Naive thymus-derived CD4-positive, alpha-beta T cell (primary cell): Measurements from ENCODE around the gene HPRT1. TPM values are rescaled to one million over a fixed set of nuclear protein-coding genes. Genes with fewer than 3 reads are reported as not detected.

ENCODE experiments used
- ATAC-seq: fragments of 150-1000 bp; cut with Tn5 transposase; 2 replicates; pipeline ENCODE4 v1.10.0; 2021; ENCODE audit warnings: mild to moderate bottlenecking, moderate library complexity
- CTCF ChIA-PET: fragments of 350-600 bp; sonication (Branson Sonifier 250); formaldehyde crosslinking; loops from one replicate; lab custom pipeline; 2021; ENCODE audit warnings: antibody characterized with exemption; lab: Charles Lee
- POLR2A ChIA-PET: fragments of 350-600 bp; sonication (Branson Sonifier 250); formaldehyde crosslinking; loops from one replicate; lab custom pipeline; 2021; ENCODE audit warnings: antibody characterized with exemption, inconsistent platforms; lab: Charles Lee
- DNase-seq, 9 donors: peaks; one replicate each; pipeline versions ENCODE4 v3.0.0 to v3.0.0-alpha.2; 2020 to 2022; ENCODE audit warnings: mixed read lengths in 1 of 9
- H3K27ac ChIP-seq: one replicate; pipeline ENCODE4 v1.7.0; 2013; ENCODE audit warnings: mild to moderate bottlenecking, low read depth, low read length, moderate library complexity
- H3K27me3 ChIP-seq, 2 donors: one replicate each; pipeline ENCODE4 v1.7.0; 2013; ENCODE audit warnings: low read length in 2 of 2, mild to moderate bottlenecking in 2 of 2, moderate library complexity in 2 of 2; ENCODE audit not compliant: control insufficient read depth in 2 of 2, insufficient read depth in 2 of 2
- H3K36me3 ChIP-seq, 3 experiments: 1 replicate in 2 of 3; 2 replicates in 1 of 3; pipeline ENCODE4 v1.7.0; 2013; ENCODE audit warnings: low read length in 3 of 3, mild to moderate bottlenecking in 3 of 3, moderate library complexity in 1 of 3; ENCODE audit not compliant: insufficient read depth in 3 of 3, control insufficient read depth in 2 of 3
- H3K4me1 ChIP-seq, 2 donors: one replicate each; pipeline ENCODE4 v1.7.0; 2013; ENCODE audit warnings: low read length in 2 of 2, mild to moderate bottlenecking in 2 of 2, moderate library complexity in 1 of 2; ENCODE audit not compliant: control insufficient read depth in 2 of 2, insufficient read depth in 2 of 2
- H3K4me3 ChIP-seq: 2 replicates; pipeline ENCODE4 v1.7.0; 2013; ENCODE audit warnings: mild to moderate bottlenecking, low read length
- H3K9me3 ChIP-seq, 3 experiments: 1 replicate in 2 of 3; 2 replicates in 1 of 3; pipeline ENCODE4 v1.7.0; 2013; ENCODE audit warnings: low read length in 3 of 3; ENCODE audit not compliant: control insufficient read depth in 2 of 3
- H3K27ac Mint-ChIP-seq, 9 donors: one replicate each; pipeline ENCODE4 v1.8.0; 2020 to 2022; ENCODE audit warnings: mixed read lengths in 9 of 9, mild to moderate bottlenecking in 8 of 9, moderate library complexity in 5 of 9, inconsistent platforms in 2 of 9
- H3K27me3 Mint-ChIP-seq, 5 donors: one replicate each; pipeline ENCODE4 v1.8.0; 2021 to 2022; ENCODE audit warnings: mixed read lengths in 5 of 5, mild to moderate bottlenecking in 1 of 5
- H3K36me3 Mint-ChIP-seq, 5 donors: one replicate each; pipeline ENCODE4 v1.8.0; 2020 to 2022; ENCODE audit warnings: mixed read lengths in 5 of 5, mild to moderate bottlenecking in 3 of 5, inconsistent platforms in 1 of 5
- H3K4me1 Mint-ChIP-seq, 7 donors: one replicate each; pipeline ENCODE4 v1.8.0; 2020 to 2022; ENCODE audit warnings: mixed read lengths in 7 of 7, mild to moderate bottlenecking in 3 of 7, inconsistent platforms in 1 of 7
- H3K4me3 Mint-ChIP-seq, 10 donors: one replicate each; pipeline ENCODE4 v1.8.0; 2020 to 2022; ENCODE audit warnings: mild to moderate bottlenecking in 10 of 10, mixed read lengths in 10 of 10, moderate library complexity in 6 of 10, inconsistent platforms in 2 of 10
- H3K9me3 Mint-ChIP-seq, 11 donors: one replicate each; pipeline ENCODE4 v1.8.0; 2020 to 2022; ENCODE audit warnings: mixed read lengths in 11 of 11, mild to moderate bottlenecking in 4 of 11, inconsistent platforms in 1 of 11, moderate library complexity in 1 of 11
- intact Hi-C, 2 donors: fragments of 100-400 bp; cut with micrococcal nuclease; formaldehyde crosslinking; loops; one replicate each; pipeline ENCODE4 v1.15.1; 2023
- polyA plus RNA-seq, 2 donors: library from polyadenylated mRNA; unstranded; fragments of 300-500 nt; fragmentation: Illumina TruSeq; gene quantifications; one replicate each; pipeline ENCODE4 v1.2.3, GENCODE V29; 2021
- total RNA-seq, 6 experiments: library from RNA in 5 of 6; stranded (reverse) in 5 of 6; gene quantifications; 1 replicate in 5 of 6; 2 replicates in 1 of 6; pipeline ENCODE4 v1.2.3 and lab custom pipeline; 2021 to 2026

Gene HPRT1
- total and polyA plus RNA-seq, 7 experiments from 2014 or later = 13.6 to 89.8 (median 17.3) TPM

DNA sequence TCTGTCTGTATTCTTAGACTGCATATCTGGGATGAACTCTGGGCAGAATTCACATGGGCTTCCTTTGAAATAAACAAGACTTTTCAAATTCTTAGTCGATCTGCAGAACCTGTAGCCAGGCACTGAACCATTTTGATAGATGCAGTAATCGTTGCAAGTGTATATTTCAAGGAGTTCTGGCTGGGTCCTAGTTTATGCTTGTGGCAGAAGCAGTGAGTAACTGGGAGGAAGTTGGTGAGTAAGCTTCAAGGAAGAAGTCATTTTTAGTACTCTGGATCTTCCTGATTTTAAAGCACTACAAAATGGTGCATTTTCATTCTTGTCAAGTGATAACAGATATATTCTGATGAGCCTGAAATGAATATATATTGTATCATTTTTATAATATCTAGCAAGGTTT lies 9.5 kb downstream of the HPRT1 start:
- Histone ChIP-seq H3K4me3 (no peak overlapping the region), H3K36me3 (no peaks in the 10 kb centered on the region), H3K27me3 (no peaks in the 10 kb centered on the region), H3K9me3 (no peaks in the 10 kb centered on the region), H3K4me1 (no peaks in the 10 kb centered on the region), H3K27ac (no peak overlapping the region)
- H3K36me3 Mint-ChIP-seq = peaks cover 0 to 6% (median 0%) of the 10 kb centered on the region in 5 donors
- CTCF ChIA-PET = no interaction called here
- H3K4me3 Mint-ChIP-seq = no peak overlapping the region
- no peak overlapping the region for H3K27ac Mint-ChIP-seq
- no peaks in the 10 kb centered on the region for H3K27me3 Mint-ChIP-seq
- peak; percentile 40 for ATAC-seq
- POLR2A ChIA-PET = no interaction called here
- peaks cover 0 to 6% (median 0%) of the 10 kb centered on the region in 7 donors for H3K4me1 Mint-ChIP-seq
- intact Hi-C loops = loop anchor here in 1 of 2 donors (10.0 kb wide), 2 partner anchors 335 to 1515 kb away; partner anchors contain the start of gene SLC9A6
- no peaks in the 10 kb centered on the region for H3K9me3 Mint-ChIP-seq
- DNase-seq = no peak

DNA sequence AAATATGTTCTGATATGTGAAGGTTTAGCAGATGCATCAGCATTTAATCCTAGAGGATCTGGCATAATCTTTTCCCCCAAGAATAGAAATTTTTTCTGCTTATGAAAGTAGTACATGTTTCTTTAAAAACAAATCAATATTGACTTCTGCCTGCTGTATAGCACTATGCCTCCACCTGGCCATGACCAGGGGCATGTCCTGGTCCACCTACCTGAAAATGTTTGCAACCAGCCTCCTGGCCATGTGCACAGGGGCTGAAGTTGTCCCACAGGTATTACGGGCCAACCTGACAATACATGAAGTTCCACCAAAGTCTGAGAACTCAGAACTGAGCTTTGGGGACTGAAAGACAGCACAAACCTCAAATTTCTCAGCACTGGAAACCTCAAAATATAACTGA lies 10.0 kb downstream of the HPRT1 start:
- no peak for ATAC-seq
- Histone ChIP-seq H3K4me1 (no peaks in the 10 kb centered on the region), H3K27ac (no peak overlapping the region), H3K4me3 (no peak overlapping the region), H3K27me3 (no peaks in the 10 kb centered on the region), H3K9me3 (no peaks in the 10 kb centered on the region), H3K36me3 (no peaks in the 10 kb centered on the region)
- no peaks in the 10 kb centered on the region for H3K27me3 Mint-ChIP-seq
- no peak overlapping the region for H3K4me3 Mint-ChIP-seq
- ChIA-PET POLR2A (no interaction called here), CTCF (no interaction called here)
- no peak overlapping the region for H3K27ac Mint-ChIP-seq
- intact Hi-C loops = no loop called here
- H3K36me3 Mint-ChIP-seq = peaks cover 0 to 6% (median 0%) of the 10 kb centered on the region in 5 donors
- no peak for DNase-seq
- H3K9me3 Mint-ChIP-seq = no peaks in the 10 kb centered on the region
- H3K4me1 Mint-ChIP-seq = peaks cover 0 to 6% (median 0%) of the 10 kb centered on the region in 7 donors

DNA sequence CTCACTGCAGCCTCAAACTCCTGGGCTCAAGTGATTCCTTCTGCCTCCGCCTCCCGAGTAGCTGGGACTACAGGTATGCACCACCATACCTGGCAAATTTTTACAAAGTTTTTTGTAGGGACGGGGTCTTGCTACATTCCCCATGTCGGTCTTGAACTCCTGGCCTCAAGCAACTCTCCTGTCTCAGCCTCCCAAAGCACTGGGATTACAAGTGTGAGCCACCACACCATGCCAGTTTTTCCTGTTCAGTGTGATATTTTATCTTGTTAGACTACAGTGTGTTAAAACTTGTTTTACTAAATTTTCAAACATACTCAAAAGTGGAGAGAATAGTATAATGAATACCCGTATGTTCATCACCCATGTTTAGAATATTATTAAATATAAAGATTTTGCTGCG lies 12.1 kb downstream of the HPRT1 start:
- H3K27ac Mint-ChIP-seq = no peak overlapping the region
- intact Hi-C loops = no loop called here

DNA sequence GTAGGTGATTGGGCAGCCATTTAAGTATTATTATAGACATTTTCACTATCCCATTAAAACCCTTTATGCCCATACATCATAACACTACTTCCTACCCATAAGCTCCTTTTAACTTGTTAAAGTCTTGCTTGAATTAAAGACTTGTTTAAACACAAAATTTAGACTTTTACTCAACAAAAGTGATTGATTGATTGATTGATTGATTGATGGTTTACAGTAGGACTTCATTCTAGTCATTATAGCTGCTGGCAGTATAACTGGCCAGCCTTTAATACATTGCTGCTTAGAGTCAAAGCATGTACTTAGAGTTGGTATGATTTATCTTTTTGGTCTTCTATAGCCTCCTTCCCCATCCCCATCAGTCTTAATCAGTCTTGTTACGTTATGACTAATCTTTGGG lies 16.3 kb downstream of the HPRT1 start:
- no peak overlapping the region for H3K27ac Mint-ChIP-seq
- H3K4me1 Mint-ChIP-seq = peaks cover 0 to under 1% (median 0%) of the 10 kb centered on the region in 7 donors
- CTCF ChIA-PET = no interaction called here
- Histone ChIP-seq H3K4me3 (no peak overlapping the region), H3K9me3 (no peaks in the 10 kb centered on the region), H3K27me3 (no peaks in the 10 kb centered on the region), H3K27ac (no peak overlapping the region), H3K36me3 (no peaks in the 10 kb centered on the region), H3K4me1 (no peaks in the 10 kb centered on the region)
- H3K36me3 Mint-ChIP-seq = peaks cover 0 to 11% (median 4%) of the 10 kb centered on the region in 5 donors
- H3K4me3 Mint-ChIP-seq = no peak overlapping the region
- POLR2A ChIA-PET = no interaction called here
- H3K27me3 Mint-ChIP-seq = no peaks in the 10 kb centered on the region
- ATAC-seq (no peak), DNase-seq (no peak)
- intact Hi-C loops = no loop called here
- peaks cover 0 to 1% (median 0%) of the 10 kb centered on the region in 11 donors for H3K9me3 Mint-ChIP-seq

More for the DNA sequence above, 12.1 kb downstream of the HPRT1 start:
- no peaks in the 10 kb centered on the region for H3K36me3 ChIP-seq
- ATAC-seq (no peak), DNase-seq (no peak)
- H3K4me3 Mint-ChIP-seq = no peak overlapping the region
- peaks cover 0 to 1% (median 0%) of the 10 kb centered on the region in 11 donors for H3K9me3 Mint-ChIP-seq
- peaks cover 0 to 4% (median 0%) of the 10 kb centered on the region in 7 donors for H3K4me1 Mint-ChIP-seq
- no peak overlapping the region for H3K4me3 ChIP-seq
- H3K36me3 Mint-ChIP-seq = peaks cover 0 to 13% (median 4%) of the 10 kb centered on the region in 5 donors
- CTCF ChIA-PET = no interaction called here
- POLR2A ChIA-PET = no interaction called here
- H3K27me3 Mint-ChIP-seq = no peaks in the 10 kb centered on the region
- no peaks in the 10 kb centered on the region for H3K9me3 ChIP-seq
- no peaks in the 10 kb centered on the region for H3K27me3 ChIP-seq
- H3K4me1 ChIP-seq = no peaks in the 10 kb centered on the region
- H3K27ac ChIP-seq = no peak overlapping the region

DNA sequence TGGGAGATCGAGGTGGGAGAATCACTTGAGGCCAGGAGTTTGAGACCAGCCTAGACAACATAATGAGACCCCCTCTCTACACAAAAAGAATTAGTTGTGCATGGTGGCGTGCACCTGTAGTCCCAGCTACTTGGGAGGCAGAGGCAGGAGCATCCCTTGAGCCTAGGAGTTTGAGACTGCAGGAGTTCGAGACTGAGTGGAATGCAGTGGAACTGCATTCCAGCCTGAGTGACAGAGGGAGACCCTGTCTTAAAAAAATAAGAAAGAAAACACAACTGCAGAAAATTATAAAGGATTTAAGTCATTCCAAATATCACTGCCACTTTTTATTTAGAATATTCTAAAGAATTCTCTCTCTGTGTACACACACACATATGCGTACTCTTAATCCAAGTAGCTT lies 18.4 kb downstream of the HPRT1 start:
- no peak for ATAC-seq
- no peaks in the 10 kb centered on the region for H3K4me1 ChIP-seq

DNA sequence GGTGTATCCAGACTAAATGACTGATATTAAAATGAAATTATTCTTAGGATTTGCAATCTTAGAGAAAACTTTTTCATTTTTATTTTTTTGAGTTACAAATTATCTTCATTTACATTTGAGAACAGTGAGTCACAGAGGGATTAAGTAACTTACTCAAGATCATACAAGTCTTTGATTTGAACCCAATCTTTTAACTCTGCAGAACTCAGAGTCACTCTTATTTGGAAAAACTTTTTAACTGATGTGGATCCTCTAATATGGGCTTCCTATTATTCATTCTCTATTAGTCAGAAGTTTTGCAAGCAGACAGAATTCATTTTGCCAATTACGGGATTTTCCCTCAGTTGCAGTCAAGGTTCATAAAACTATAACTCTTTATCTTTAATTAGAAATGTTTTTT lies 20.1 kb downstream of the HPRT1 start:
- CTCF ChIA-PET = interaction anchor here (1.1 kb wide), 1 partner anchor 428 kb away, joined by 4 read pairs; no protein-coding TSS in a partner anchor
- peaks cover 0 to 1% (median 0%) of the 10 kb centered on the region in 11 donors for H3K9me3 Mint-ChIP-seq
- H3K27me3 ChIP-seq = no peaks in the 10 kb centered on the region
- H3K27ac ChIP-seq = no peak overlapping the region
- no peak overlapping the region for H3K4me3 Mint-ChIP-seq
- peaks cover 0 to 7% (median 4%) of the 10 kb centered on the region in 5 donors for H3K36me3 Mint-ChIP-seq
- no peaks in the 10 kb centered on the region for H3K27me3 Mint-ChIP-seq
- H3K4me1 Mint-ChIP-seq = peaks cover 0 to 2% (median 0%) of the 10 kb centered on the region in 7 donors
- no peak for DNase-seq
- no peak overlapping the region for H3K27ac Mint-ChIP-seq
- H3K4me1 ChIP-seq = no peaks in the 10 kb centered on the region
- intact Hi-C loops = loop anchor here in 1 of 2 donors (10.0 kb wide), 1 partner anchor 515 kb away; the partner anchor contains the start of gene SMIM10
- H3K4me3 ChIP-seq = no peak overlapping the region
- no peak for ATAC-seq
- H3K9me3 ChIP-seq = no peaks in the 10 kb centered on the region
- POLR2A ChIA-PET = no interaction called here
- no peaks in the 10 kb centered on the region for H3K36me3 ChIP-seq

More for the DNA sequence above, 18.4 kb downstream of the HPRT1 start:
- no peak overlapping the region for H3K4me3 Mint-ChIP-seq
- intact Hi-C loops = no loop called here
- Histone ChIP-seq H3K9me3 (no peaks in the 10 kb centered on the region), H3K27me3 (no peaks in the 10 kb centered on the region), H3K27ac (no peak overlapping the region), H3K4me3 (no peak overlapping the region), H3K36me3 (no peaks in the 10 kb centered on the region)
- ChIA-PET POLR2A (no interaction called here), CTCF (no interaction called here)
- H3K27ac Mint-ChIP-seq = no peak overlapping the region
- DNase-seq = no peak
- H3K27me3 Mint-ChIP-seq = no peaks in the 10 kb centered on the region
- H3K9me3 Mint-ChIP-seq = peaks cover 0 to 1% (median 0%) of the 10 kb centered on the region in 11 donors
- peaks cover 0 to 9% (median 4%) of the 10 kb centered on the region in 5 donors for H3K36me3 Mint-ChIP-seq
- H3K4me1 Mint-ChIP-seq = peaks cover 0 to 2% (median 0%) of the 10 kb centered on the region in 7 donors

DNA sequence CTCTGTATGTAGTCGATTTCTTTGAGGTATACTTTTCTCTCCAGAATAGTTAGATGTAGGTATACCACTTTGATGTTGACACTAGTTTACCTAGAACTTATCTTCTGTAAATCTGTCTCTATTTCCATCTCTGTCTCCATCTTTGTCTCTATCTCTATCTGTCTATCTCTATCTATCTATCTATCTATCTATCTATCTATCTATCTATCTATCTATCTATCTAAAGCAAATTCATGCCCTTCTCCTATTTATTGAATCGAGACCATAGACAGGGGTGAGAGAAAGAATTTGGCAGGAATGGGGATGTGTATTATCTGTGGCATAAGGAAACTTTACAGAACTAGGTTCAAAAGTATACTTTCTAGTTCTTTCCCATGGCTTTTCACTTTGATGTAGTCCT lies 21.4 kb downstream of the HPRT1 start:
- no peak overlapping the region for H3K4me3 ChIP-seq
- H3K9me3 Mint-ChIP-seq = no peaks in the 10 kb centered on the region
- H3K27me3 Mint-ChIP-seq = no peaks in the 10 kb centered on the region
- DNase-seq (no peak), ATAC-seq (no peak)
- no peak overlapping the region for H3K27ac Mint-ChIP-seq
- no peaks in the 10 kb centered on the region for H3K4me1 ChIP-seq
- H3K4me3 Mint-ChIP-seq = no peak overlapping the region
- ChIA-PET CTCF (interaction anchor here (0.6 kb wide), 1 partner anchor 414 kb away, joined by 3 read pairs; no protein-coding TSS in a partner anchor), POLR2A (no interaction called here)
- no peaks in the 10 kb centered on the region for H3K9me3 ChIP-seq
- H3K27me3 ChIP-seq = no peaks in the 10 kb centered on the region
- H3K36me3 ChIP-seq = no peaks in the 10 kb centered on the region
- intact Hi-C loops = loop anchor here in 1 of 2 donors (10.0 kb wide), 1 partner anchor 513 kb away; the partner anchor contains the start of gene SMIM10
- H3K36me3 Mint-ChIP-seq = peaks cover 0 to 4% (median under 1%) of the 10 kb centered on the region in 5 donors
- H3K4me1 Mint-ChIP-seq = peaks cover 0 to 2% (median 0%) of the 10 kb centered on the region in 7 donors
- no peak overlapping the region for H3K27ac ChIP-seq
